Eye (tissue), 1 donor: ENCODE results near the gene LINC01488.

Experiments used
- DNase-seq: peaks from one replicate; pipeline ENCODE4 v3.0.0-alpha.2; 2015

LINC01488 gene

DNA sequence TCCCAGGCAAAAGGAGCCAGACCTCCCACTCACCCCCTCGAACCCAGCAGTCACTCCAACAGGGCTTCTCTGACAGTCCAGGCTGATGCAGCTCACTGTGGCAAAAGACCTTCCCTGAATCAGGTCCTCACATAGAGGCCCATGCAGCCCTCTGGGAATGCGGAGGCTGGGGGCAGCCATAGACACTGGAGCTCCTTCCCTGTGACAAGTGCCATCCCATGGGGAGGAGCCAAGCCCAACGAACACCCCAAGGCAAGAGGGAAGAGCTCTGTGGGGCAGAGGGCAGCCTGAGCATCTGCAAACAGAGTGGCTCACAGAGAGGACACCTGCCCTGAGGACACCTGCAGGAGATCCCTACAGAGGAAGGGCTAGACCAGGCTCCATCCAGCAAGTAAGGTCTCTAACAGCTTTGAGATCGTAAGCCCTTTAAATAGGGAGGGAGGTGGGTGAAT lies at the start of gene LINC01488:
Gene LINC01488 (plus strand): TSS at position 271 of the 452 bp plus-strand sequence.
- no peak for DNase-seq

DNA sequence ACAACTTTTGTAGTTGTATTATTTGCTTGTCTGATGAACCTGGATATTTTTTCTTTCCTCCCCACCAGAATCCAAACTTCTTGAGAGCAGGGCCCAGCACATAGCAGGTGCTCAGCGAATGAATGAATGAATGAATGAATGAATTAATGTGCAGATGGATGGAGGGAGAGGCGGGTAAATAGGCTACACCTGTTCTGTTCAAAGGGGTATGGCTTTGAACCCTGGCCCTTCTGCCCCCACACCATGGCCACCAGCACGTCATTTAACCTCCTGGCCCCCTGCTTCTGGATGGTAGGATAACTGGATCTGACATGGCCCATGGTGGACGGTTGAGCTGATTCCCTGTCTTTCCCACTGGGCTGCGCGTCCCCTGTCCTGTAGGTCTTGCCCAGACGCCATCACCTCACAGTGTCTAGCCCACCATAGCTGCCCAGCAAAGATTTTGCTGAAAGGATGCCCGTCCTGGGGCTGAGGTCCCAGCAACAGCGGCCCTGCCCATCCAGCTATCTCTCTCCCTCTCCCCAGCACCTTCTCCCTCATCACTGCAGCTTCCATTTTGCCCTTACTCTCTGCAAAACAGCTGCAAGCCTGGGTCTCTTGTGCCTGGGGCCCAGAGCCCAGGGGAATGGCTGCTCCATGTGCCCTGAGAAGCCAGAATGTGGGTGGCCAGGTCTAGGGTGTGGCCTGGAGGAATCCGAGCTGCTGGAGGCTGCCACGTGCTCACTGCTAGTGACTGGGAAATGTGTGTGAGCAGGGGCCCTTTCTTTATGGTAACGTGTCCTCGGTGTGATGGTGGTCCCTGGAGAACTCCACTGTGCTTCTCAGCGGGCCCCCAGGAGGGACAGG lies 49.3 kb upstream of the LINC01488 start:
- DNase-seq, result no peak

DNA sequence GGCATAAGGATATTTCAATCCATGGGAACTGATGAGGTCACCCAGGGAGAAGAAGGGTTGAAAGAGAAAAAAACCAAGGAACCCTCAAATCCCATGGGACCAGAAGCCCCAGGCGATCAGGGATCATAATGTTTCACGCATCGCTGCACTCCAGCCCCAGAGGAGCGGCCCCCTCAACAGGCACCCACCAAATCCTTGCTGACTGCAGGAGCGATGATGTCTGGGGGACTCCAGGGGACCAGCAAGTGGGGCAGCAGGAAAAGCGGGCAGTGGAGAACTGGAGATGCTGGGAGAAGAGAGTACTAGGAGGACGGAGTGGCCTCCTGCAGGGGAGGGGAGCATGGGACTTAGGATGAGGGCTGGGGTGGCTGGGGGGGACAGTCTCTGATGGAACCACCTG lies 47.7 kb upstream of the LINC01488 start:
- DNase-seq, result no peak

DNA sequence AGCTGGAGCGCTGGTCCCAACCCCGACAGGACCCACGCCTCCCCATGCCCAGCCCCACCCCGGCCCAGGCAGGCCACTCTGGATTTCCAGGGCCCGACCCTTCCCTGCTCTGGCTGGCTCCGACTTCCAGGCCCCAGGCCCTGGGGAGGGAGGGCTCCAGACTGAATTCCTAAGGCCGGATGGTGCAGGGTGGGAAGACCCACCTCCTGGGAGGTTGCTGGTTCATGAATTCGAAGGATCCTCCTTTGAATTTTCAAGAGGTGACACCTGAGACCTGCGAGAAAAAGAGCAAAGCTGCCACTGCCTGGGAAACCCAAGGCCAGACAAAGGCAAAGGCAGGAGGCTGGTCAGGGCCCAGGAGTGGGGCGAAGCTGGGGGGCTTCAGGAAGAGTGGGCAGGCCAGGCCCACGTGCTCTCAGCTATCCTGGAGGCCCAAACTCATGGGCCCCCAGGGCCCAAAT lies 47.0 kb upstream of the LINC01488 start:
- no peak for DNase-seq

DNA sequence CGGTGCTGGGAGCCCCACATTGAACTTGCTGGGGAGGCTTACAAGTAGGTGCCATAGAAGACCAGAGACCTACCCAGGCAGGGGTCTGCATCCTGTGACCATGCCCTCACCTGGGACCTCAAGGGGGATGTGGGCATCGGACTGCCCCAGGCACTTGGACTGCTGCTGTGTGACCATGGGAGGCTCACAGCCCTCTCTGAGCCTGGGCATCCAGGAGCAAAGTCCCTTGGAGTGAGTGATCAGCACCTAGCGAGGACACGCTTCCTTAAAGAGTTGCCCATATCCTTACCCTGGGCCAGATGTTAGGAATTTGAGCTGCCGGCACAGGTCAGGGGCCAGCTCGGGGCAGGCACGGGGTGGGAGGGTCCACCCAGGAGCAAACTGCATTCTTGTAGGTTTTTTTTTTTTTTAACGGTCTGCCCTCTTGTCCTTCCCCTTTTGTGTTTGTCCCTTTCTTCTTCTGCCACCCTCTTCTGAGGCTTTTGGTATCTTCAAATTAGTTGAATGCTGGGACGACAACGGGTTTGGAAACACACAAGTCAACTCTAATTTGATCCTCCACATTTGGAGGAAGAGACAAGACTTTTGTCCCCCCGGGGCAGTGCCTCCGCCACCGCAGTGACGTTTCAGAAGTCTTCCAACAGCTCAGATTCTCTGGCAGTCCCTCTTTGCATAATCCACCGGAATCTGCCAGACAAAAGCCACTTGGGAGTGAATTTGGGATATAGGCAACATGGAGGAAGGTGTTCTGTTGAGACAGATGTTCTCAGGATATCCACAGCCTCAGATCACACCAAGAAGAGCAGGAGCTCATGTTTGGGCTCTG lies 46.1 kb upstream of the LINC01488 start:
- DNase-seq, result peak; percentile 62

DNA sequence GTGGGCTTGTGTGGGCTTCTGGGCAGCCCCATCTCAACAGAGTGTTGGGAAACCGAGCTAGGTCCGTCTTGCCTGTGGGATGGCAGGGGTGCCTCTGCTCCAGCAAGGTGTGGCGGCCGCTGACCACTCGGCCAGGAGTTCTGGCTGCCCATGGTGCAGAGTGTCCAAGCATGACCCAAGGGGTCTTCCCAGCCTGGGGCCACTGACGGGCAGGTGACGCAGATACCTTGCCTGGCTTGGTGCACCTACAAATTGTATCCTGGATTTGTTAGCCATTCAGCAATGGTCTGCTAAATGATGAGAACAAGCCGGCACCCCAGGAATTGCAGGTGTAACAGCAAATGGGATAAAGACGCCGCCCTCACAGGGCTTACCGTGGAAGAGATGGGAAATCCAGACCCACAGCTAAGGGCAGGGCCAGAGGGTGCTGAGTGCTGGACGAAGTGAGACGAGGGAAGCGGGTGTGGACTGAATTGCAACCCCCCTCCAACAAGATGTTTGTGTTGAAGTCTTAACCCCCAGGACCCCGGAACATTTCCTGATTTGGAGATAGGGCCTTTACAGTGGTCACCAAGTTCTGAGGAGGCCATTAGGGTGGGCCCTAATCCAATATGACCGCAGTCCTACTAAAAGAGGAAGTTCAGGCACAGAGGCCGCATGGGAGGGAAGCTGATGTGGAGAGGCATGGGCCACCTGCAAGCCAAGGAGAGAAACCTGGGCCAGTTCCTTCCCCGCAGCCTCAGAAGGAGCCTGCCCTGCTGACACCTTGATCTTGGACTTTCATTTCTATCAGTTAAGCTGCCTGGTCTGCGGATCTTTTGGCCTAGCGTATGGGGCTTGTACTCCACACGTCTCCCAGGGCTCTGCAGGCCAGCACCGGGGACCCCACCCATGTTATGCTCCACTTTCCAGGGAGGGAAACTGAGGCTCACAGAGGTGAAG lies 45.2 kb upstream of the LINC01488 start:
- DNase-seq, result no peak

DNA sequence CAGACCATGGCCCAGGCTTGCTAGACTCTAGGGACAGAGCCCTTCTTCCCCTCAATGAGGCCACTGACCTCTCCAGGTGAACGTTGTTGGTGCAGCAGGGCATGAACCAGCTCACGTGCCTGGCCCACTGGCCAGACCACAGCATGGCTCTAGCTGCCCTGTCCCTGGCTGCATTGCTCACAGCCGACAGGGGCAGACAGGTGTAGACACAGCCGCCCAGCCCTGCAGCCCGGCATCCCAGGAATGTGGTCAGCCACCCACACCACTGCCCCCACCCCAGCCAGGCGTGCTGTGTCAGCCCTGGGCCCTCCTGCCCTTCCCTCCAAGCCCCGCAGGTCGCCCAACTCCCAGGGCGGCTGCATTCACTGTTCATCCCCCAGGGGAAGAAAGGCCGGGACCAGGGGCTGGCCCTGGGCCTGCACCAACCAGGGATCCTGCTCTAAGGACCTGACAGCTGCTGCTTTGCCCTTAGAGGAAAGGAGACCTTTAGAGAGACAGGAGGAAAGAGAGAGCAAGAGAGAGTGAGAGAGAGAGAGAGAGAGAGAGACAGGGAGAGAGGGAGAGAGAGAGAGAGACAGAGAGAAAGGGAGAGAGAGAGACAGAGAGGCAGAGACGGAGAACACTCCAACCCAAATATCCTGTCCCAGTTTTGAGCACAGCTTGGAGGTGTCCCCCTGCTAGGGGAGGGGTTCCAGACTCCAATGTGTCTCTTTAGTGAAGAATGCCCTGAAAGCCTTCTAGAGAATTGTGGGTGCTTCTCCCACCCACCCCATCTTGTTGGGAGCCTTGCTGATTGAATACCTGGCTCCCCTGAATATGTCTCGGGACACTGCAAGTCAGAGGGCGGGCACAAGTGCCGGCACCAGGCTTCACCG lies 44.2 kb upstream of the LINC01488 start:
- DNase-seq, result peak; percentile 41

DNA sequence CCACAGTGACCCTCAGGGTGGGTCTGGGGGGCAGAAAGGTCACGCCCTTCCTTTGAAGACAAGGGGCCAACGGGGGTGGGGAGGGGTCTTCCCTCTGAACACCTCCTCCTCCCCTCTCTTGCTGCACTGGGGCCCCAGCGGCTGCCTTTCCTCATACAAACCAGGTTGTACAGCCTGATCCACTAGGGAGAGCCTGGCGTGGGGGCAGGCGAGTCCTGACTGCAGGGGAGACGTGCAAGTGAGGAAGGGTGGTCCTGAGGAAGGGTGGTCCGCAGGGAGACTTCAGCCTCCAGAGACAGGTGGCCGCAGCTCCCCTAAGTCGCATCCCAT lies 43.6 kb upstream of the LINC01488 start:
- no peak for DNase-seq

DNA sequence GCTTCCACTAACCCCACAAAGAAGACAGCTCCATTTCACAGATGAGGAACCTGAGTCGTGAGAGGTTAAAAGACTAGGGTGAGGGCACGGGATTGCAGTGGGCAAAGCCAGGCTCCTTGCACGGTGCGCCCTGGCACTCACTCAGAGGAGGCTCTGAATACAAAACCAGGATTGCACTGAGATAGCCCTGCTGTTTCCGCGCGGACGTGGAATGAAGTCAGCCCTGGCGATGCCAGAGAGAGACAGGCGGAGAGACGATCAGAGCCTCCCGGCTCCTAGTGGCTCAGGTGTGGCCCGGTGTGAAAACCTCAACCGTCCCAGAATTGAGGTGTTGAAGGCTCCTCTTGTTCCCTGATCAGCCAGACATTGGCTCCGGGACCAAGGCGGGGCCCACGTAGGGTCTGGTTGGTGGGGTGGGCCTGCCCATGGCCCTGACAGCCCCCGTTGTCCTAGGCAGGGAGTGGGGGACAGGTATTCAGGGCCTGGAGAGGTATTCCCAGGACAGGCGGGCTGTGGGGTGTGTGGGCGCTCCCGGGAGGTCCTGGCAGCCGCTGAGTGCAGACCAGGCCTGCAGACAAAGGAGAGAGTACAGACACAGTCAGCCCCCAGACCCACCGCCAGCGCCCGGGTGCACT lies 43.1 kb upstream of the LINC01488 start:
- no peak for DNase-seq

DNA sequence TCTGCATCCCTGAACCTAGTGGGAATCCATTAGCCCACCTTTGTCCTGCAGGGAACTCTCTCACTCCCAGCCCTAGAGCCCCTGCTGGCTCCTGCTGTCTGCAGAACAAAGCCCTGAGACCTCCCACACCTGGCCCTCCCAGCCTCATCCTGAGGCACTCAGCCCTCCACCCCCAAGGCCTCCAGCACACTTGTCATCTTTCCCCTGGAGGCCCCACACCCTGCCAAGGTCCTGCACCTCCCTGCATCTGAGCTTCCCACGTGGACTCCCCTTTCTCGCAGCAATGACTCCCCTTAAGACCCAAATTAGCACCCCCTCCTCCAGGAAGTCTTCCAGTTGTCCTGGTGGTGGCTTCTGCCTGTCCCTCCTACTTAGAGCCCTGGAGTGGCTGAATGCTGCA lies 42.3 kb upstream of the LINC01488 start:
- DNase-seq, result no peak

DNA sequence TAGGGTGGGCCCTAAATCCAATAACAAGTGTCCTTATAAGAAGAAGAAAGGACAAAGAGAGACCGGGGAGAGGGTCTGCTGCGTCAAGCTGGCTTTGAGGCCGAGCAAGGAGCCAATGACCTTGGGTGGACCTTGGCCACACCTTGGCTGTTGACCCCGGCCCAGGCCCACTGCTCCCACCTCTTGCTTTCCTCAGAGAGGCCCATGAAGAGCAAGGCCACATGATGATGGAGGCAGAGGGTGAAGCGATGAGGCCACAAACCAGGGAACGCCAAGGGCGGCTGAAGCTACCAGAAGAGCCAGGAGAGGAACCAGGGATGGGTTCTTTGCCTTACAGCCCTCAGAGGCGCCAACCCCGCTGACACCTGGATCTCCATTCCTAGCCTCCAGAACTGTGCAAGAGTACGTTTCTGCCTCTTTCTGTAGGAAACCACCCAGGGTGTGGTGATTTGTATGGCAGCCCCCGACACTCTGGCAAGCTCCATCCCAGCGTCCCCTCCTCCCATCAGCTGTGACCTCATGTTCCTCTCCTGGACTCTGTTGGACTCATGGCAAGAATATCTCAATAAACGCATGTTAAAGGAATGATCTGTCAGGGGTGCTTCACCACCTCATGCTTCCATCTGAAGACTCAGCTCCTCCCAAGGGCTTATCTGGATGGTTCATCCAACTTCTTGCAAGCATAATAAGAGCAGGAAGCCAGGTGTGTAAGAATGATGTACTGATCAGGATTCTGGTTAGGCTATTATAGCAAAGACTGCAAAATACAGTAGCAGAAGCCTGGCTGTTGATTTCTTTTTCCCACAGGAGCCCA lies 41.6 kb upstream of the LINC01488 start:
- DNase-seq, result no peak

DNA sequence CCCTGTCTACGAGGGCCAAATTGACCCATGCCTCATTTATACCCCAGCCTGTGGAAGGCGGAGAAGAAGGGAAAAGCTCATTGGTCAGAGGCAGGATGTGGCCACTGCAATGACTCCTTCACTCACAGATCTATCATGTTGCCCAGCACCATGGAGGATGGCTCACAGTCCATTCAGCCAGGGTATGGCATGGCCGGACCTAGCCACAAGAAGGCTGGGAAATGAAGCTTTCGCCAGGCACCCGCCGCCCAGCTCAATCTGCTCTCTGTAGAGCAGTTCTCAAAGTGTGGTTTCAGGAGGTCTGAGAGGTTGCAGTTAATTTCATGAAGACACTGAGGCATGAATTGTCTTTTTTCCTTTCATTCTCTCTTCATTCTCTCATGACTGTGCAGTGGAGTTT lies 40.6 kb upstream of the LINC01488 start:
- DNase-seq, result no peak

DNA sequence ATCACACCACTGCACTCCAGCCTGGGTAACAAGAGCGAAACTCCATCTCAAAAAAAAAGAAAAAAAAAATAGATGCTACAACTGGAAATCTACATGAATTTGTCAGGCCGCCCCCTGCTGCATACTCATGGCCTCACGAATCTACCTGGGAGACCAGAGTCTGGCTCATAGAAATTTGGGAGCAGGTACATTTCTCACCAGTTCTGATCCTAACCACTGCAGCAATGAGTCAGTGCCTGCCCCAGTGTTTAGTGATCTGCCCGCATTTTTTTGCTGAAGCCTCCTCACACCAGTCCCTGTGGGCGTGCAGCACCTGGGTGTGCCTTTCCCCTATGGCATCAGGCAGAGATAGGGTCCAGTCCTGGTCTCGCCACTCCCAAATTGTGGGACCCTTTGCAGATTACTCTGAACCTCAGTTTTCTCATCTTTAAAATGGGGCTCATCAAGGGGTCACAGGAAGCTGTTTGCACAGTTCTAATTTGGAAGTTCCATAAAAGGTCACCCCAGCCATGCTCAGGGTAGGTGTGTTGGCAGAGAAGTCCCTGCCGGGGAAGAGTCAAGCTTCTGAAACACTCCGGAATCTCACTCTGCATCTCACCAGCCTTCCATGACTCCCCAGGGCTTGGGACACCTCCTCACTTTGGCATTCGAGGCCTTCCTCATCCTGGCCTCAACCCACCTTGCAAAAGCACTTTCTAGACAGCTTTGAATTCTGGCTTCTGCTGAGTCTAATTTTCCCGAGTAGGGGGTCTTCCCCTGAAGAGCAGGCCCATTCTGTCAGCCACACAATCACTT lies 39.3 kb upstream of the LINC01488 start:
- no peak for DNase-seq

DNA sequence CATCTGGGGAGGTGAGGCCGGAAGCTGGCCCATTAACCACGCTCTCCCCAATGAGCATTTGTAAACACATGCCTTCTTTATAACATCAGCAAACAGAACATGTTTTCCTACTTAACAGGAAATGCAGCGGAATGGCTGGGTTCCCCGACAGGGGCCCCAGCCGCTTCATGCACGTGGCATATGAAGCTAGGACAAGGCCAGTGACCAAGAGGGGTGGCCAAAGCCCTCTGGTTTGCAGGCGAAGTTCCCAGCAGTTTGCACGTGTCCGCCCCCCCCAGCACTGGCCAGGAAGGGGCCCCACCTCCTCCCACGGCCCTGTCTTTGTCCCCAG lies 38.7 kb upstream of the LINC01488 start:
- DNase-seq, result no peak

DNA sequence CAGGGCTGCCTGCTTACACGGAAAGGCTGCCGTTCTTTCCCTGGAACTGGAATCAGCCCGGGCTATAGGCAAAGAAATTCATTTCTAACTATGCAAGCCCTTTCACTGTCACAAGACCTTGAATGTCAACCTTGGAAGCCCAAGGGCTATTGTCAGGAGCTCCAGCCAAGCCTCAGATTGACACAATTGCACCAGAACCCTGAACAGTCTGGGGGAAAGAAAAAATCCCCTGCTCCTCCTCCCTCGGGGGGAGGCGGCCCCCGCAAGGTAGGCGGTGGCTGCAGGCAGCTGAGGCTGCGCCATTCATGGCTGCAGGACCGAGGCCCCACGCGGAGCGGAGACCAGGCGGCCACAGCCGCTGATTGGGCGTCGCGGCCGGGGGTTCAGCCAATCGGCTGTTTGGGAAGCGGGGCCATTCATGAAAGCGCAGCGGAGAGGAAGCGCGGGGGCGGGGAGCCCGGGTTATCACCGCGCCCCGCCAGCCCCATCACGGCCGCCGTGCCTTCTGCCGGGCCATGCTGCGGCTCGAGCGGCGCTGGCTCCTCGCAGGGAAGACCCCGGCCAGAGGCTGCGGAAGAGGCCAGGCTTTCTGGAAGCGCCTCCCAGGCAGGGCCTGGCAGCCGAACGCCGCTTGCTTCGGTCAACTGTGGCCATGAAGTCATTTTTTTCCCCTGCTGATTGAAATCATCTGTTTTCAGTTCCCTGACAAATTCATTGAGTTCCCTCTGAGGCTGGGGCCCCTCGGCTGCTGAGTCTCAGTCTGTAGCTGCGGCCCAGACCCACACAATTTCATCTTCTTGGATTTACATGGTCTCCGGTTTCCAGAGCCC lies 38.1 kb upstream of the LINC01488 start:
- DNase-seq, result peak; percentile 97

DNA sequence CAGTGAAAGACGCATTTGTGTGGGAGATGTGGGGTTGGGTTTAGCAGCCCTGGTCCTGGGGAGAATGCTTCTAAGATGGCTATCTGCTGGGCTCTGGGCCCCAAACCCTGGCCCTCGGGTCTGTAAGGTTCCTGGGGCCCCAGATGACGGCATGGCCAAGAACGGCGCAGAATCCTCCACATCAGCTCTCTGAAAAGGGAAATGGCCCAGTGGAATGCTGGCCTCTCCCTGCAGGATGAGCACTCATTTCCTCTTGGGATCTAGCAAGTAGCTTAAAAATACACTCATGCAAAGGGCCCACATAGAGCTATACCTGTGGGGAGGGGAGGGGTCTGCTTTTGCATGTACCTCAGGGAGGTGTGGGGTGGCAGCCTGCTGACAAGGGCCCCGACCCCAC lies 37.5 kb upstream of the LINC01488 start:
- no peak for DNase-seq

DNA sequence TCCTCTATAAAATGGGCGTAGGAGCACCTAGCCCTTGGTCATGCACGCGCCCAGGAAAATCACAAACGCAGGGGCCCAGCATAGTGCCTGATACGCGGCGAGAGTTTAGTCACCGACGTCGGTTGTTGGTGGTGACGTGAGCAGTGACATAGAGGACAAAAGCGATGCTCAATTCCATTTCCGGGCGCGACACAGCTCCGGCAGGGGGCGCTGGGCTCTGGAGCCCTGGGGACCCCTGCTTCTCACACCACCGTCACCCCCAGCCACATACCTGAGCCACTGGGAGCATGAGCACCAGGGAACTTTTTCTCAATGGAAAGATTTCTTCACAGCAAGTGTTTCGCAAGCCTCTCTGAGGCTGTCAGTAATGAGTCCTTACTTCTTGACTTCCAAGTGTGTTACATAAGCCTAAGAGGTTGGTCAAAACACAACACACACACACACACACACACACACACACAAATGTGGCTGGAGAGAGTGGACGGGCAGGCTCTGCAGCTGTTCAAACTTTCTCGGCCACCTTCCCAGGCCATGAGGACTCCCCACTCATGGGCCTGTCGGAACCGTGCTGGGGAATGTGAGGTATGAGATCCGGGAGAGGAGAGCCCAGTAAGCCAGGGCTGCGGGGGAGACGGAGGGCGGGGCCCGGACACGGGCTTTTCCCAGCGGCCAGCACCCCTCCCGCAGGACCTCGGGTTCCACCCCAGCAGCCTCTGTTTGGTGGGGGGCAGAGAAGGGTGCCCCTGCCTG lies 36.9 kb upstream of the LINC01488 start:
- peak; percentile 72 for DNase-seq

DNA sequence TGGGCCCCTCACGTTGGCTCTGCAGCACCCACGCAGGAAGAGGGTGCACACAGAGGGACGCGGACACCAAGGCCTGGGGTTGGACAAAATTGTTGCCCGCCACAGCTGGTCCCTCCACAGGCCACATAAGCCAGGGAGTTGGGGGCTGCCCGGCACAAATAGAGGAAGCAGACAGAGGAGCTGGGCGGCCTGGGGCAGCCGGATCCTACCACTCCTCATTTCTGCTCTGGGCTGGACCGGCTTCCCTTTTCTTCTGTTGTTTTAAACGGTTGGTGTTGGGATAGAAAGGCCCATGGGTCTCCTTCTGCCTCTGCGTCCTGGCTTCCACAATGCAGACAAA lies 36.4 kb upstream of the LINC01488 start:
- no peak for DNase-seq
